GM12801 (cell line): ENCODE results near the gene CNTNAP5.

ENCODE experiments used
- TF ChIP-seq, protein P1 (sequence below): IDR thresholded peaks from one replicate; pipeline ENCODE4 v1.5.1; 2011; ENCODE audit warnings: control low read depth; ENCODE audit not compliant: insufficient read length; ENCODE audit errors: extremely low read depth

The CNTNAP5 gene

DNA sequence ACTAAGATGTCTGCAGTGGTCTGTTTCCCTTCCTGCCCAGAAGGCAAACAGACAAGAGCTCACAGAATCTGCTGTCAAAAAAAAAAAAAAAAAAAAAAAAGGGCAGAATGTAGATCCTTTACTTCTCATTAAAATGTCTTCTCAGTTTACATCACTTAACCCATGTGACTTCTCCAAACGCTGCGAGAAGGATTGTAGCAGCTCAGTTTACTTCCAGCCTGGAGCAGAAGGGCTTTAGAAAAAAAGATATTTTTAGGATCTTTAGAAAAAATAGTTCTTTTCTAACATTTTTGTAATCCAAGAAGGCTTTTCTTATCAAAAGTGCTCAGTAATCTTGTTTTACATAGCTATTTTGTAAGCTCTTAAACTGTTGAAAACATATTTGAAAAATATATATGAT, 425.4 kb downstream of the CNTNAP5 start:
- TF ChIP-seq, protein P1, sequence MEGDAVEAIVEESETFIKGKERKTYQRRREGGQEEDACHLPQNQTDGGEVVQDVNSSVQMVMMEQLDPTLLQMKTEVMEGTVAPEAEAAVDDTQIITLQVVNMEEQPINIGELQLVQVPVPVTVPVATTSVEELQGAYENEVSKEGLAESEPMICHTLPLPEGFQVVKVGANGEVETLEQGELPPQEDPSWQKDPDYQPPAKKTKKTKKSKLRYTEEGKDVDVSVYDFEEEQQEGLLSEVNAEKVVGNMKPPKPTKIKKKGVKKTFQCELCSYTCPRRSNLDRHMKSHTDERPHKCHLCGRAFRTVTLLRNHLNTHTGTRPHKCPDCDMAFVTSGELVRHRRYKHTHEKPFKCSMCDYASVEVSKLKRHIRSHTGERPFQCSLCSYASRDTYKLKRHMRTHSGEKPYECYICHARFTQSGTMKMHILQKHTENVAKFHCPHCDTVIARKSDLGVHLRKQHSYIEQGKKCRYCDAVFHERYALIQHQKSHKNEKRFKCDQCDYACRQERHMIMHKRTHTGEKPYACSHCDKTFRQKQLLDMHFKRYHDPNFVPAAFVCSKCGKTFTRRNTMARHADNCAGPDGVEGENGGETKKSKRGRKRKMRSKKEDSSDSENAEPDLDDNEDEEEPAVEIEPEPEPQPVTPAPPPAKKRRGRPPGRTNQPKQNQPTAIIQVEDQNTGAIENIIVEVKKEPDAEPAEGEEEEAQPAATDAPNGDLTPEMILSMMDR: no peak

DNA sequence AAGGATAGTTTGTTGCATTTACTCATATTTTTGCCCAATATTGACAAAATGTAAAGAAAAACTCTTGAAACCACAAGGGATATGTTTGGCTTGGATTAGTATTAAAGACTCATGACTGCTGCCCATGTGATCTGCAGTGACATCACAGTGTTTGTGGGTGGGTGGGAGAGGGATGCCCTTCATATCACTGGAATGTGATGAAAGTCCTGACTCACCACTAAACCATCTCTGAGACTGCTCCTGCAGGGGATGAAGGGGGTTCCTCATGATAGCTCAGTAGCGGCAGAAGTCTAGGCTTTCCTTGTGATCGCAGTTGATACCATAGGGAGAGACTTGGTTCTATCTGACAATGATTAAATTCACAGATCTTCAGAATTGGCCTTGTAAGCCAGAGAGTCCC, 451.2 kb downstream of the CNTNAP5 start:
- TF ChIP-seq, protein P1: no peak

DNA sequence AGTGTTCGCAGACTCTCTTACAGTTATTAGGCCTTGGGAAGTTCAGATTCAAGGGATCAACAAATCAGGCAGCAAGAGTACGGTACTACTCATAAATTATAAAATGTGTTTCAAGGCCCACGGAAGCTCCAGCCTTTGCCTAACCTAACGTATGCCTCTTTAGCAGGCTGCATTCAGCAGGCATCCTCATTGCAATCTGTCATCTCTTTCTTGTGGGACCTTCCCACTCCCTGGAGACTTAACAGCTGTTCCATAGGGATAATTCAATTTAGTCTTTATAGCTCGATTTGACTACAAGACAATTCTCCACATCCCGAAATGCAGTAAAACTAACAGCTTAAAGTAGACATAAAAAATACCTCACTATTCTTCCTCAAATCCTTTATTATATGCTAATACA, 453.7 kb downstream of the CNTNAP5 start:
- TF ChIP-seq, protein P1: no peak

DNA sequence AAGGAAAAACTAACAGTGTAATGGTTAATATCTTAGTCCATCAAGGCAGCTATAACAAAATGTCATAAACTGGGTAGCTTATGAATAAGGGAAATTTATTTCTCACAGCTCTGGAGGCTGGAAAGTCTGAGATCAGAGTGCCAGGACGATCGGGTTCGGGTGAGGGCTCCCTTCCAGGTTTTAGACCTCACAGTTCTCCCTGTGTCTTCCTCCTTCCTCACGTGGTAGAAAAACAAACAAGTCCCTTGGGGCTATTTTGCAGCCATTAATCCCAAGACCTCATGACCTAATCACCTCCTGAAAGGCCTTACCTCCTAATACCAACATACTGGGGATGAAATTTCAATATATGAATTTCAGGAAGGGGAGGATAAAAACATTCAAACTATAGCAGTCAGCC, 455.9 kb downstream of the CNTNAP5 start:
- TF ChIP-seq, protein P1: no peak

DNA sequence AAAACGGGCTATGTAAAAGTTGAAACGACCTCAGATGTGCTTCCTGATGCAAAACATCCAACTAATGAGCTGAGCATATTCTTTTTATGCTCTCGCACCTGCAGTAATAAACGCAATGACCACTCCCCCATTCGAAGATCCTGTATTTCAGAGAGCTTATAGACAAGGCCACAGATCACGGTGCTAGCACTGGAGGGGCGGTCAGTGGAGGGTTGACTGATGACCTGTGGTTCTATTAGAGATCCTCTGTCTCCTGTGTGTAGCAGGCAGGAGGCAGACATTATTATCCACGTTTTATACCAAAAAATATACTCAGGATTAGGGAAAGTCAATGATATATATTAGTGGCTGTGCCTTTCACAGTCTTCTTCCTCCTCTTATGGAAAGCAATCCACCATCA, 457.0 kb downstream of the CNTNAP5 start:
- TF ChIP-seq, protein P1: no peak

DNA sequence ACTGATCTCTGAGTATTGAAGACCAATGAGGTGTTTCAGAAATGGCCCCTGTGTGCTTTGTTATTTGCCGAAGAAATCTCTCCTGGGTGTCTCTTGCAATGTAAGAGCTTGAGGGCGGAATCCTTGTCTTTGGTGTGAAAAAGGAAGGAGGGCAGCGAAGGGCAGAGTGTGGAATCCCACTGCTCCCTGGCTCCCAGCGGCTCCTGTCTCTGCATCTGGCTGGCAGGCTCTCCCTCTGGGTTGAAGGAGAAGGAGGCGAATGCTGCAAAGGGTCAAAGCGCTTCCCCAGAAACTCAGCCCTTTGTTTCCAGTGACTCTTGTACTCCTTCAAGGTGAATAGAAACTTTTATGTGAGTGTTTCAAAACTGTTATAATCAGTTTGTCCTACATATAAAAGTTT, 457.5 kb downstream of the CNTNAP5 start:
- TF ChIP-seq, protein P1: no peak

DNA sequence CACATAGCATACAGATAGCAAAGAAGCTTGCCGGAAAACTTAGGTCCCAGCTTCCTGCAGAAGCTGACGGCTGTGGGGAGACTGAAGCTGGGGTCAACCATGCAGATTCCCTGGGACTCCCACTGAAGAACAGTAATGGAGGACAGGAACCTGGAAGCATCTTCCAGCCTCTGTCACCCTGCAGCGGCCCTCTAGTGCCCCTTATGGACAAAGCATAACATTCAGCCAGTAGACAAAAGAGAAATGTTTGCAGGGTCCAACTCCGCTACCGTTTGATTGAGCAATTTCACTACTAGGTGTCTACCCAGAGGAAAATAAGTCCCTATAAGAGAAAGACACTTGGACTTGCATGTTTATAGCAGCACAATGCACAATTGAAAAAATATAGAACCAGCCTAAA, 460.6 kb downstream of the CNTNAP5 start:
- TF ChIP-seq, protein P1: no peak

DNA sequence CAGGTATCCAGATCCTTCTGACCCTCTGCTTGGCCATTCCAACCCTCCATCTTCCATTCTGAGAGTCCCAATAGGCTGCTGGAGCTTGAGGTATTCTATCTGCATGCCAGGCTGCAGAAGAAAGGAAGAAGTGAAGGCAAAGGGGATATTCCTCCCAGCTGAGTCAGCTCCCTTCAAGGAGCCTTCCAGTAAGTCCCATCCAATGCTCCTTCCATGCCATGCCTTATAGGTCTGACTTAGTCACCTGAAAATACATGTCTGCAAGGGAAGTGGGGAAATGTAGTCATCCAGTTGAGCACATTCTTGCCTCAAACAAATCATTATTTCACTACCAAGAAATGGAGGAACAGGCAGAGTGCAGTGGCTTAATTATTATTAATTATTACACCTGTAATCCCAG, 464.6 kb downstream of the CNTNAP5 start:
- TF ChIP-seq, protein P1: no peak
